GM19035 (cell line): ENCODE measurements around the gene P2RY13.

Experiments used
- ATAC-seq: cut with Tn5 transposase; IDR thresholded peaks from one replicate; pipeline ENCODE4 v1.9.1; 2021; ENCODE audit not compliant: unreplicated experiment

P2RY13 gene

GRCh38 chr3:151329363-151329762 lies at the start of gene P2RY13:
P2RY13 (minus strand) TSS chr3:151329549; CDS start chr3:151329528, 21 bp downstream.
- ATAC-seq = no peak

GRCh38 chr3:151377768-151378385 lies 48.5 kb upstream of the P2RY13 start:
- ATAC-seq = peak; percentile 53

- no peak for ATAC-seq
Observed at GRCh38 chr3:151372063-151372820, 42.9 kb upstream of the P2RY13 start.

- no peak for ATAC-seq
Observed at GRCh38 chr3:151371526-151371925, 42.2 kb upstream of the P2RY13 start.

GRCh38 chr3:151367448-151367847 lies 38.1 kb upstream of the P2RY13 start:
- no peak for ATAC-seq

- no peak for ATAC-seq
Observed at GRCh38 chr3:151366993-151367392, 37.6 kb upstream of the P2RY13 start.

- no peak for ATAC-seq
Observed at GRCh38 chr3:151362751-151363174, 33.4 kb upstream of the P2RY13 start.

GRCh38 chr3:151357463-151357850 lies 28.1 kb upstream of the P2RY13 start:
- ATAC-seq = no peak

- no peak for ATAC-seq
Observed at GRCh38 chr3:151356794-151357462, 27.6 kb upstream of the P2RY13 start.

GRCh38 chr3:151351648-151352047 lies 22.3 kb upstream of the P2RY13 start:
- peak; percentile 12 for ATAC-seq

GRCh38 chr3:151351219-151351618 lies 21.9 kb upstream of the P2RY13 start:
- peak; percentile 86 for ATAC-seq

- no peak for ATAC-seq
Observed at GRCh38 chr3:151350656-151351055, 21.3 kb upstream of the P2RY13 start.

- no peak for ATAC-seq
Observed at GRCh38 chr3:151347432-151347831, 18.1 kb upstream of the P2RY13 start.

- no peak for ATAC-seq
Observed at GRCh38 chr3:151346292-151346691, 16.9 kb upstream of the P2RY13 start.

- no peak for ATAC-seq
Observed at GRCh38 chr3:151345859-151346258, 16.5 kb upstream of the P2RY13 start.

- ATAC-seq = no peak
Observed at GRCh38 chr3:151331696-151332095, 2.3 kb upstream of the P2RY13 start.

- no peak for ATAC-seq
Observed at GRCh38 chr3:151330899-151331298, 1.6 kb upstream of the P2RY13 start.

GRCh38 chr3:151330379-151330778 lies 1.0 kb upstream of the P2RY13 start:
- no peak for ATAC-seq

GRCh38 chr3:151328298-151328995 lies 902 bp downstream of the P2RY13 start:
- ATAC-seq = no peak

GRCh38 chr3:151327571-151328198 lies 1.7 kb downstream of the P2RY13 start:
- ATAC-seq = no peak

GRCh38 chr3:151322511-151322910 lies 6.8 kb downstream of the P2RY13 start:
- no peak for ATAC-seq
